HG03095 (cell line): ENCODE results near the gene PDCD1LG2.

Experiments
- ATAC-seq: cut with Tn5 transposase; IDR thresholded peaks from one replicate; pipeline ENCODE4 v1.9.1; 2021; ENCODE audit warnings: moderate library complexity; ENCODE audit not compliant: unreplicated experiment

PDCD1LG2 gene

GRCh38 chr9:5608298-5609225 is 98.2 kb downstream of the PDCD1LG2 start:
- ATAC-seq: peak; percentile 61

DNA sequence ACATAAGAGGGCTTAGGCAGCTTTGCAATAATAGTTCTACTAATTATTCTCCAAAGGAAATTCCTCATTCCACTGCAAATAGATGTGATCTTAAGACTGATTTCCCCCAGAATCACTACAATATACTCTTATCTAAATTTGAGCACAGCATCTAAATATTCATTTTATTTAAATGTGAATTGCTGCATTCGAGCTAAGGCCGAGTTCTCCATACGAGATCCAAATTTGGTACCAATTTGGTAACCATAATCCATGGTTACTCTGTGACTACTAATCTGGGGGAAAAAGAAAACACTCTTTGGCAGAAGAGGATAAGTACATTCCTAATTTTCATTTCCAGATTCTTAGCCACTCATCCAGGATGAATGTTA is 98.9 kb downstream of the PDCD1LG2 start:
- no peak for ATAC-seq

DNA sequence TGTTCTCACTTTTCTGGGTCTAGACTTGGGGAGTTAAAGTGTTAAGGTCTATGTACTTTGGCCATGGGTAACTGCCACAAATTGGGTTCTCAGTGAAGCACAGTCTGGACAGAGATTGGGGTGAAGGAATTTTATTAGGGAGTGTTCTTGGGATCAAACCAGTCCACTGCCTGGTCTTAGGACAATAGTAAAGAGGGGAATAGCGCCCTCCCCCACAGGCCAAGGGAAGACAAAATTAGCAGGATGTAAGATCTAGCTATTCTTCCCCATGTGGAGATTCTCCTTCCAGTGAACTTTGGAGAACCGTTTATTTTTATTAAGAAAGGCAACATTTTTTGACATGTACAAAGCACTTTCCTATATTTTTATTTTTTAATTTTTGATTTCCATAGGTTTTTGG is 100.2 kb downstream of the PDCD1LG2 start:
- no peak for ATAC-seq

DNA sequence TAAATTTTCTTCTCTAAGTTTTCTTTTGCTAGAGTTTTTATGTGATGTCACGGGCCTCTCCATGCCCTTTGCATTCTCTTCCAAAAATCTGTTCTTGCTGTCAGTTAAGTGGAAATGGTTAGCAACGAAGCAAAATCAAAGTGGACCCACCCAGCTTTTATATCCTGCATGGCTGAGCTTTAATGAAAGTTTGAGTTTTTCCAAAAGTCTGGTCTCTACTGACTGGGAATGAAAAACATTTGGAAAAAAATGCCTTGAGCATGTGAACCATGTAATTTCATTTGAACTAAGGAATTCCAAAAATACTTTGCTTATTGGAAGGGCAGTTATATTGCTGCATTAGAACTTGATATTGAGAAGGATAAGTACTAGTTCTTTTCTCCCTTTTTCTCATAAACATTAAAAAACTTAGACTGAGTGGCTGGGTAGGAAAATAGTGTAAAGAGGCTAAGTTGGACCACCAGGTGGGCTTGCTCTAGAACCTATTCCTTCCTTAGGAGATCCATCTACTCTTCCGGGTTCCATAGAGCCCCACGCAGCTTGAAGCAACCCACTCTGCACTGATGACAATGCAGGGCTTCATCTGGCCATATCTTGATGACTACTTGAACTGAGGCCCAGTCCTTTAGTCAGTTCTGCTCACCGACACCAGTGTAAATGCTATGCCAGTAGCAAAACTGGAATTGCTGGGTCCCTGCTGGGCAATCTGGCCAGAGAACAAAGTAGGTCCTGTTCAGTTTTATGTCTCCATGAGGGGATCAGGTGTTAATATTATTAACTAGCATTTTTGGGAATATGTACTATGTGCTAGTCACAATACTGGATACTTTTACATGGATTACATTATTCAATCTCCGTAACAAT is 101.2 kb downstream of the PDCD1LG2 start:
- ATAC-seq: no peak

GRCh38 chr9:5612185-5612530 is 101.8 kb downstream of the PDCD1LG2 start:
- no peak for ATAC-seq

- ATAC-seq: no peak
Measured at GRCh38 chr9:5614192-5614591, 103.9 kb downstream of the PDCD1LG2 start.

DNA sequence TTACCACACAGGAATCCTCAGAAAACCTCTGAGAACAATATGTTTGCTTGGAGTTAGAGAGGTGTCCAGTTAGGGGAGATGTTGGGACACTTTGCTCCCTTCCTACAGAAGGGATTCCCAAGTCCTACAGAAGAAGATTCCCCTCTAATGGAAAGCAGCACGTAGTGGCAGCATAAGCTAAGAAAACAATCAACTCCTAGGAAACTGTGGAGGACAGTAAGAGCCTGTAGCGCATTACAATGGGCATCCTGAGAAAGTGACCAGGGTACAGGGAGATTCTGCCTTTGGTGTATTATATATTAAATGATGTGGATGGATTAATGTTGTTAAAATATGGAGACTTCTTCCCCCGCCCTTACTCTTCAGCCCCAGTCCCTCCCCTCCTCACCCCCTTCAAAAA is 104.7 kb downstream of the PDCD1LG2 start:
- no peak for ATAC-seq

DNA sequence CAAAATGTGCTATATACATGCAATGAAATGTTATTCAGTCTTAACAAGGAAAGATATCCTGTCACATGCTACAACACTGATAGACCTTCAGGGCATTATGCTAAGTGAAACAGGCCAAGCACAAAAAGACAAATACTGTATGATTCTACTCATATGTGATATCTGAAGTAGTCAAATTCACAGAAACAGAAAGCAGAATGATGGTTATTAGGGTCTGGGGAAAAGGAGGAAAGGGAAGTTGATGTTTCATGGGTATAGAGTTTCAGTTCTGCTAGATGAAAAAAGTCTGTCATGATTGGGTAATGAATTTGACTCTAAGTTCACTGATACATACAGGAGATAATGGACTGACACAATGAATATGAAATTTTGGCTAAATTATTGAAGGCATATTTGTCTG is 107.4 kb downstream of the PDCD1LG2 start:
- peak; percentile 96 for ATAC-seq

DNA sequence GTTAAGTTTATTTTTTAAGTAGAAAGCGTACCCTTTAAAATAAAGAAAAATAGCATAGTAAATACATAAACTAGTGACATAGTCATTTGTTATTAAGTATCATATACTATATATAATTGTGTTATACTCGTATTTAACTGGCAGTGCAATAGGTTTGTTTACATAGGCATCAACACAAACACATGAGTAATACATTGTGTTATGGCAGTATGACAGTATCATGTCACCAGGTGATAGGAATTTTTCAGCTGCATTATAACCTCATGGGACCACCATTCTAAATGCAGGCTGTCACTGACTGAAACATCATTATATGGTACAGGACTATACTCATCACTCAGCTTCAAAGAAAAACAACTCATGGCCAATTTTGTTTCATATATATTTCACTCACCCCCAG is 110.2 kb downstream of the PDCD1LG2 start:
- no peak for ATAC-seq
